Stomach smooth muscle (tissue), 2 donors: Measurements from ENCODE around the gene CCDC116.
A peak's percentile ranks its signal among the peaks of the same experiment; 100 is the strongest.
"Not testable (repeated sequence)": the region's sequence is repeated elsewhere in the genome, so short reads cannot be mapped to it uniquely, and the experiment has no call there.

Source experiments
- H3K27ac ChIP-seq: one replicate; pipeline ENCODE4 v1.7.0; 2013; ENCODE audit warnings: mild to moderate bottlenecking, low read length, inconsistent platforms
- H3K27me3 ChIP-seq, 2 donors: one replicate each; pipeline ENCODE4 v1.7.0; 2013; ENCODE audit warnings: low read length in 2 of 2; ENCODE audit not compliant: insufficient read depth in 2 of 2, control insufficient read depth in 1 of 2
- H3K36me3 ChIP-seq, 2 donors: one replicate each; pipeline ENCODE4 v1.7.0; 2013; ENCODE audit warnings: low read length in 2 of 2; ENCODE audit not compliant: control insufficient read depth in 2 of 2, insufficient read depth in 2 of 2
- H3K4me1 ChIP-seq: one replicate; pipeline ENCODE4 v1.7.0; 2013; ENCODE audit warnings: low read length; ENCODE audit not compliant: control insufficient read depth, insufficient read depth
- H3K4me3 ChIP-seq, 2 donors: one replicate each; pipeline ENCODE4 v1.7.0; 2013; ENCODE audit warnings: low read length in 2 of 2
- H3K9ac ChIP-seq, 2 donors: one replicate each; pipeline ENCODE4 v1.7.0; 2013; ENCODE audit warnings: low read length in 2 of 2, mild to moderate bottlenecking in 1 of 2
- H3K9me3 ChIP-seq, 2 donors: one replicate each; pipeline ENCODE4 v1.7.0; 2013; ENCODE audit warnings: low read length in 2 of 2; ENCODE audit not compliant: control insufficient read depth in 2 of 2
- donor health status: healthy.
- donor health status: Pancreatic carcinoma.

Gene CCDC116

DNA sequence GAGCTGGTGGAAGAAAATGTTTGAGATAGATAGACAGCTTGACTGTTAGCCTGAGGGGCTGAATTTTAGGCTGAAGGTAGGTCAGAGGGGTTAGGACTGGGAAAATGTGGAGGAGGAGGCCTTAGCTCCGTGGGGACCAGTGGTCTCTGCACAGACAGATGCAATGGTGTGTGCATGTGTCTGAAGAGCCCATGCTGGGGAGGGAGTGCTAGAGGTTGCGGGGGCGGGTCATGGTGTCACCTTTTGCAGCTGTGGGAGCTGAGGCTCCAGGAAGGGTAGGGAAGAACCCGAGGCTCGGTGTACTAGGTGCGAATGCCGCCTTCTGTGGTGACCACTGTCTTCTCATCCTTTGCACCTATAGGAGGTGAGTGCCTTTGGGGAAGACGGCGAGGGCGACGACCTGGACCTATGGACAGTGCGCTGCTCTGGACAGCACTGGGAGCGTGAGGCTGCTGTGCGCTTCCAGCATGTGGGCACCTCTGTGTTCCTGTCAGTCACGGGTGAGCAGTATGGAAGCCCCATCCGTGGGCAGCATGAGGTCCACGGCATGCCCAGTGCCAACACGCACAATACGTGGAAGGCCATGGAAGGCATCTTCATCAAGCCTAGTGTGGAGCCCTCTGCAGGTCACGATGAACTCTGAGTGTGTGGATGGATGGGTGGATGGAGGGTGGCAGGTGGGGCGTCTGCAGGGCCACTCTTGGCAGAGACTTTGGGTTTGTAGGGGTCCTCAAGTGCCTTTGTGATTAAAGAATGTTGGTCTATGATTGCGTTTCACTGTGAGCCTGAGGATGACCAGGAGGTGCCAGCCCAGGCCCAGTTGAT, 11.2 kb downstream of the CCDC116 start:
- H3K27me3 ChIP-seq = no peaks in the 10 kb centered on the region
- H3K27ac ChIP-seq = no peak overlapping the region
- no peak overlapping the region for H3K9ac ChIP-seq
- peak overlapping the region in 1 of 2 donors; percentile 87 for H3K4me3 ChIP-seq
- H3K36me3 ChIP-seq = peaks cover 0 to 4% of the 10 kb centered on the region in 2 donors
- no peaks in the 10 kb centered on the region for H3K9me3 ChIP-seq
- H3K4me1 ChIP-seq = peaks cover 23% of the 10 kb centered on the region

GRCh38 chr22:21645513-21645912, 13.0 kb downstream of the CCDC116 start:
- H3K9ac ChIP-seq, H3K27me3 ChIP-seq, H3K9me3 ChIP-seq, H3K36me3 ChIP-seq, H3K4me3 ChIP-seq, H3K27ac ChIP-seq: not testable (repeated sequence)
- peaks cover 23% of the 10 kb centered on the region for H3K4me1 ChIP-seq

DNA sequence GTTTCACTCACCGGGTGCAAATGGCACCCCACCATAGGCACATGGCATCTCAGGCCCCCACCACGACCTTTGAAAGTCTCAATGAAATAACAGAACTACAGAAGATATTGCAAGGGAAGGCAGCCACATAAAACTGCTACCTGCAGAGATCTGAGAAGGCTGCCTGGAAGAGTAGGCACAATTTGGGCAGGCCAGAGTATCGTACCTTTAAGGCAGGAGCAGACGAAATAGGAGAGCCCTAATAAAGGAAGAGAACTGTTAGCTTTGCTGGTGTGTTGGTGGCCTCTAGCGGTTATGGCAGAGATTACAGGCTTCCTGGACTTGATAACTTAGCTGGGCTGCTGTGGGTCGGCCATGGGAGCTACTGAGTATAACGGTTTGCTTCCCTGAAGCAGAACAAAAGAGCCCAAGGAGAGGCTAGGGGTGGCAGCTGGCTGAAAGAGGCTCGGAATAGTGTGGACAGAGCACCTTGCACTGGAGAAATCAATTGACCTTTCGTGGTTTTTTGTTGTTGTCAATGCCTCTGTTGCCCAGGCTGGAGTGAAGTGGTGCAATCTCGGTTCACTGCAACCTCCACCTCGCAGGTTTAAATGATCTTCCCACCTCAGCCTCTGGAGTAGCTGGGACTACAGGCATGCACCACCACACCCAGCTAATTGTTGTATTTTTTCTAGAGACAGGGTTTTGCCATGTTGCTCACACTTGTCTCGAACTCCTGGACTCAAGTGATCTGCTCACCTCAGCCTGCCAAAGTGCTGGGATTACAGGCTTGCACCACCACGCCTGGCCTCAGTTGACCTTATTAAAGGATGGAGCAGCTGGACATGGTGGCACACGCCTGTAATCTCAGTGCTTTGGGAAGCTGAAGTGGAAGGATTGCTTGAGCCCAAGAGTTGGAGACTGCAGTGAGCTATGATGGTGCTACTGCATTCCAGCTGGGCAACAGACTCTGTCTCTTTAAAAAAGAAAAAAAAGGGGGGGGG, 14.3 kb downstream of the CCDC116 start:
- Histone ChIP-seq H3K9me3 (no peaks in the 10 kb centered on the region), H3K27ac (no peak overlapping the region), H3K9ac (no peak overlapping the region), H3K4me3 (no peak overlapping the region), H3K36me3 (peaks cover 0 to 4% of the 10 kb centered on the region in 2 donors), H3K27me3 (no peaks in the 10 kb centered on the region), H3K4me1 (peaks cover 22% of the 10 kb centered on the region)

- peaks cover 13% of the 10 kb centered on the region for H3K4me1 ChIP-seq
- no peak overlapping the region for H3K4me3 ChIP-seq
- no peak overlapping the region for H3K9ac ChIP-seq
- peaks cover 0 to 2% of the 10 kb centered on the region in 2 donors for H3K27me3 ChIP-seq
- no peaks in the 10 kb centered on the region for H3K9me3 ChIP-seq
- H3K27ac ChIP-seq = no peak overlapping the region
- no peaks in the 10 kb centered on the region for H3K36me3 ChIP-seq
Observed at GRCh38 chr22:21650280-21650679, 17.7 kb downstream of the CCDC116 start.

DNA sequence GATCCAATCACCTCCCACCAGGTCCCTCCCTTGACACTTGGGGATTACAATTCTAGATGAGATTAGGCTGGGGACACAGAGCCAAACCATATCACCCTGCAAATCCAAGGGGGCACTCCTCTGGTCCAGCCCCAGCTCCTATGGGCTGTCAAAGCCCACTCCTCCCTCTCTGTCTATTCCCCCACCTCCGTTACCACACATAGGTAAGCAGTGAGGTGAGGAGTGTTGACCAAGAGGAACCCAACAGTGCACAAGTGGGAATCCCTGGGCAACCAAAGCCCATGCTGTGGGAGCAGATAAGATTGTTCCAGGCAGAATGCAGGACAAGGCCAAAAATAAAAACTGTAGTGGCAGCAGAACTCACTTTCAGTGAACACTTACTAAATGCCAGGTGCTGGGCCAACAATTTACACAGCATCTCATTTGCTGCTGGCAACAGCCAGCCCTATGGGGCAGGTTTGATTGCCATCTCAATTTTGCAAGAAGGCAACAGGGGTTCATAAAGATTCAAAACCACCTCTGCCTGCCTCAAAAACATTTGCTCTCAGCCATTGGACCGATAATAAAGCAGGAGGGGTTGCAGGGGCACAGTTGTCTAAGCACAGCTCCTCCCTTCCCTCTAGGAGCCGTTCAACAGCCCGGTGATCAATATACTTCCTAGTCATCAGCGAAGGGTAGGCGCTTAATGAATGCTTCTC, 18.4 kb downstream of the CCDC116 start:
- Histone ChIP-seq H3K4me3 (peak overlapping the region; percentile 67 to 79), H3K27me3 (peaks cover 0 to 2% of the 10 kb centered on the region in 2 donors), H3K9me3 (no peaks in the 10 kb centered on the region), H3K4me1 (peaks cover 13% of the 10 kb centered on the region), H3K9ac (peak overlapping the region in 1 of 2 donors; percentile 56), H3K36me3 (no peaks in the 10 kb centered on the region), H3K27ac (no peak overlapping the region)

DNA sequence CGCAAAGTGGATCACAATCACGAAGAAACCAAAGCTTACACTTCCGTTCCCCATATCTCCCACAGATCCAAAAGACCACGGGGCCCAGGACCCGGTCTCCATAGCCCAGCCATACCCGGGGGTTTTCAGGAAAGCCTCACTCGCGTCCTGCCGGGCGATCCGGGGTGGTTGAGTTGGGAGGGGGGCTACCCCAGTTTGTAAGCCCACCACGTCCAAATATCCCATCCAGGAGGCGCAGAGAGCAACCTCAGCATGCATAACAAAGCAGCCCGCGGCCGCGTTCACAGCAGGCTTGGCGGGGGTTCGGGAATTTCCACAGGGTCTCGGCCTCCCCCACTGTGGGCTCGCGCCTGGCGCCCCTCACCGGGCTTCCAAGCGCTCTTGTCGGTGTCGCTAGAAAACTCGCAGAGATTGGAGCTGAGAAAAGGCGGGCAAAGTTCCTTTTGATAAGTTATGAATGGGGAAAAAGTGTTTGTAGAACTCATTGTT, 19.0 kb downstream of the CCDC116 start:
- H3K4me3 ChIP-seq = peak overlapping the region; percentile 67 to 79
- peak overlapping the region; percentile 47 to 56 for H3K9ac ChIP-seq
- H3K27ac ChIP-seq = no peak overlapping the region
- no peaks in the 10 kb centered on the region for H3K9me3 ChIP-seq
- peaks cover 3 to 4% of the 10 kb centered on the region in 2 donors for H3K27me3 ChIP-seq
- H3K4me1 ChIP-seq = peaks cover 13% of the 10 kb centered on the region
- no peaks in the 10 kb centered on the region for H3K36me3 ChIP-seq

DNA sequence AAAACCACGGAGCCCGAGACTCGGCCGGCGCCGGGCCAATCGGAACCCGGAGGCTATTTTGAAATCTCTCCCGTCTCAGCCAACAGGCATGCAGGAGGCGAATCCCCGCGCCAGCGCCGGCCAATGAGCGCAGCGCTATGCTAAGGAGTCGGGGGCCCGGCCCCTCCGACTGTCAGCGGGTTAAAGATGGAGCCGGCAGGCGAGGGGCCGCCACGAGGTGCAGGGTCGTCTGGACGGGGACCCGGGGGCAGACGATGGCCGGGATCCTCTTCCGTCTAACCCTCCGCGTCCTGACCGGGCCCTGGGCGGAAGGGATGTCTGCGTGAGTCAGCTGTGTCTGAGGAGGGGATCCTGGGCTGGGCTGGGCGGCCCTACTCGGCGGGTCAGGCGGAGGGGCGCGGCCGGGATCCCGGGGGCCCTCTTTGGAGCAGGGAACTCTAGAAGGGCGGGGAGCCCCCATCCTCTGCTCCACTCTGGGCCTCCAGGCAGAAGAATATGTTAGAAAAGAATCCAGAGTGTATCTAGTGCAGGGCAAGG, 19.5 kb downstream of the CCDC116 start:
- no peak overlapping the region for H3K9ac ChIP-seq

DNA sequence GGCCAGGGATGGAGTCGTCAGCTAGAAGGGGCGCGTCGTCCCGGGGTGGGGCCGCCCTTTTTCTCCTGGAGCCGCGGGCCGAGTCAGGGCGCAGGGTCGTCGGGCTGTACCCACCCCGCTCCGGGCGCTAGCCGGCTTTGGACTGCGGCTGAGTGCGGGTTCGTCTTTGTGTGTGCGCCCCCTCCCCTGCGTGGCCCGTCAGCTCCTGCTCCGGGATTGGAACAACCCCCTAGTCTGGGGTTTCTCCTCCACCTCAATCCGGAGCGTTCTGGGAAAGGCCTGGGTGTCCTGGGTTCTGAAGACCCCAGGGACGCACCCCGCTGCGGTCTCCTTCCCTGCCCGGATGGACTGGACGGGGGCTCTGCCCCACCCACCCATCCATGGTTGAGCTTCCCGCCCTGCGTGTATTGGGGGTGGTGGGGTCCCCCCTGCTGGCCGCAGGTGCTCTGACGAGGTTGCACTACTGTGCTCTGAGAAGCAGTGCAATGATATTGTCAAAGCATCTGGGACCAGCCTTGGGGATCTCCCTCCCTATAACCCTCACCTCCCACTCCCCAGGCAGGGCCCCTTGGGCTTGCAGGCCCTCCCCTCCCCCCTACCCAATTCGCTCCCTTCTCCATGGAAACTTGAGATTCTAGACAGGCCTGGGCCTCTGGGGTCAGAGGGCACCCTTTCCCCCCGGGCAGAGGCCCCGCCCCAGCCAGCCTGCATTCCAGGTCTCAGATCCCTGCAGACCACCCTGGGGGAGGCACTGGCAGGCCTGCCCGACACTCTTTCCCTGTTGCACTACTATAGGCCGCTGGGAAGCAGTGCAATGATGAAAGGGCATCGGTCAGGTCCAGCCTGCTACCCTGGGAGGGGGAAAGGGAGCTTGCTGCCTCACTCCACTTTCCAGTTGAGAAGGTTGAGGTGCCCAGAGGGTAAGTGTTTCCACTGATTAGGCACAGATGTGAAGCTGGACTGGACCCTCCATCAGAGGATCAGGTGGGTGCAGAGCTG, 20.3 kb downstream of the CCDC116 start:
- Histone ChIP-seq H3K27ac (no peak overlapping the region), H3K4me1 (peaks cover 19% of the 10 kb centered on the region), H3K9me3 (no peaks in the 10 kb centered on the region), H3K36me3 (no peaks in the 10 kb centered on the region), H3K9ac (no peak overlapping the region), H3K4me3 (peak overlapping the region; percentile 58 to 79), H3K27me3 (peaks cover 10 to 14% of the 10 kb centered on the region in 2 donors)

More for the DNA sequence above, 19.5 kb downstream of the CCDC116 start:
- H3K9me3 ChIP-seq = no peaks in the 10 kb centered on the region
- no peak overlapping the region for H3K27ac ChIP-seq
- H3K4me3 ChIP-seq = peak overlapping the region; percentile 58 to 79
- peaks cover 13% of the 10 kb centered on the region for H3K4me1 ChIP-seq
- no peaks in the 10 kb centered on the region for H3K36me3 ChIP-seq
- peaks cover 6 to 7% of the 10 kb centered on the region in 2 donors for H3K27me3 ChIP-seq

GRCh38 chr22:21657020-21657359, 24.4 kb downstream of the CCDC116 start:
- Histone ChIP-seq H3K9me3 (no peaks in the 10 kb centered on the region), H3K4me3 (peak overlapping the region in 1 of 2 donors; percentile 67), H3K27ac (no peak overlapping the region), H3K9ac (no peak overlapping the region), H3K27me3 (peaks cover 17 to 18% of the 10 kb centered on the region in 2 donors), H3K36me3 (no peaks in the 10 kb centered on the region), H3K4me1 (peaks cover 11% of the 10 kb centered on the region)
